NT2/D1 (cell line): ENCODE results near the gene CEACAM6.

Experiments
- SUZ12 ChIP-seq: IDR thresholded peaks from 2 replicates; pipeline ENCODE4 v1.6.1; 2011; ENCODE audit not compliant: insufficient read length, insufficient read depth; ENCODE audit errors: extremely low read depth
- YY1 ChIP-seq: IDR thresholded peaks from 2 replicates; pipeline ENCODE4 v1.6.1; 2011; ENCODE audit not compliant: insufficient read length, insufficient read depth
- ZNF274 ChIP-seq: IDR thresholded peaks from 2 replicates; pipeline ENCODE4 v1.6.1; 2011; ENCODE audit warnings: mild to moderate bottlenecking, low read depth, low read length

DNA sequence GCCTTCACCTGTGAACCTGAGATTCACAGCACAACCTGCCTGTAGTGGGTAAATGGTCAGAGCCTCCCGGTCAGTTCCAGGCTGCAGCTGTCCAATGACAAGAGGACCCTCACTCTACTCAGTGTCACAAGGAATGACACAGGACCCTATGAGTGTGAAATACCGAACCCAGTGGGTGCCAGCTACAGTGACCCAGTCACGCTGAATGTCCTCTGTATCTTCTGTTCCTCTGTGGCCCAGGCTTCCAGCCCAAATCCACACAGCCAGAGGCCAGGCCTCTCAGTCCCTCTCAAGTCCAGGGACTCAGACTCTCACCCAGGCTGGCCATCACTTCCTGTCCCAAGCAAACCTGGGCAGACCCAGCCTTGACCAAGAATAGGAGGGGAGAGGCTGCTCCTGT is 51.8 kb downstream of the CEACAM6 start:
- TF ChIP-seq ZNF274 = no peak
- TF ChIP-seq YY1 = no peak
- no peak for TF ChIP-seq SUZ12
